Left renal cortex interstitium (tissue), 4 donors: ENCODE data around the gene PIRT. TPM values are rescaled to one million over a fixed set of nuclear protein-coding genes. Genes with fewer than 3 reads are reported as not detected.

Experiments used
- DNase-seq, 4 donors: peaks; one replicate each; pipeline ENCODE4 v3.0.0-alpha.2; 2013; ENCODE audit warnings: low read depth in 4 of 4, low spot score in 2 of 4, missing footprints in 1 of 4
- polyA plus RNA-seq, 4 donors: library from polyadenylated mRNA; unstranded; fragments of 120-200 nt; gene quantifications; one replicate each; pipeline ENCODE4 v1.2.1, GENCODE V29; 2013; ENCODE audit not compliant: insufficient read length in 4 of 4

Gene PIRT
- polyA plus RNA-seq, 4 donors, result 0.03 to 0.11 (median 0.07) TPM; not detected in 1

GRCh38 chr17:10824874-10825273 is 13.0 kb downstream of the PIRT start:
- DNase-seq, result no peak

- no peak for DNase-seq
Observed at GRCh38 chr17:10821770-10822169, 16.1 kb downstream of the PIRT start.

GRCh38 chr17:10821054-10821453 is 16.8 kb downstream of the PIRT start:
- DNase-seq, result no peak

GRCh38 chr17:10815319-10815718 is 22.6 kb downstream of the PIRT start:
- DNase-seq, result no peak

- DNase-seq, result no peak
Observed at GRCh38 chr17:10814075-10814474, 23.8 kb downstream of the PIRT start.

GRCh38 chr17:10812674-10813073 is 25.2 kb downstream of the PIRT start:
- no peak for DNase-seq

- no peak for DNase-seq
Observed at GRCh38 chr17:10809605-10810004, 28.3 kb downstream of the PIRT start.

GRCh38 chr17:10807704-10808128 is 30.2 kb downstream of the PIRT start:
- DNase-seq, result no peak

GRCh38 chr17:10806545-10807262 is 31.2 kb downstream of the PIRT start:
- no peak for DNase-seq

- no peak for DNase-seq
Observed at GRCh38 chr17:10805911-10806310, 32.0 kb downstream of the PIRT start.

- no peak for DNase-seq
Observed at GRCh38 chr17:10804546-10804945, 33.3 kb downstream of the PIRT start.

GRCh38 chr17:10803830-10804475 is 33.9 kb downstream of the PIRT start, which contains the start of gene TMEM238L:
TSS of gene TMEM238L (minus strand) at chr17:10804099. CDS start at chr17:10803963, 136 bp downstream.
- no peak for DNase-seq

- DNase-seq, result no peak
Observed at GRCh38 chr17:10803350-10803749, 34.5 kb downstream of the PIRT start.

GRCh38 chr17:10802496-10803284 is 35.2 kb downstream of the PIRT start:
- no peak for DNase-seq

- no peak for DNase-seq
Observed at GRCh38 chr17:10799407-10799806, 38.5 kb downstream of the PIRT start.

GRCh38 chr17:10798910-10799309 is 39.0 kb downstream of the PIRT start:
- DNase-seq, result no peak

- no peak for DNase-seq
Observed at GRCh38 chr17:10798332-10798749, 39.5 kb downstream of the PIRT start.

- no peak for DNase-seq
Observed at GRCh38 chr17:10797476-10798328, 40.2 kb downstream of the PIRT start.

- DNase-seq, result no peak
Observed at GRCh38 chr17:10793816-10794215, 44.1 kb downstream of the PIRT start.

GRCh38 chr17:10793256-10793655 is 44.6 kb downstream of the PIRT start:
- DNase-seq, result no peak
